ENCODE data around the gene SNCAIP.

The SNCAIP gene

DNA sequence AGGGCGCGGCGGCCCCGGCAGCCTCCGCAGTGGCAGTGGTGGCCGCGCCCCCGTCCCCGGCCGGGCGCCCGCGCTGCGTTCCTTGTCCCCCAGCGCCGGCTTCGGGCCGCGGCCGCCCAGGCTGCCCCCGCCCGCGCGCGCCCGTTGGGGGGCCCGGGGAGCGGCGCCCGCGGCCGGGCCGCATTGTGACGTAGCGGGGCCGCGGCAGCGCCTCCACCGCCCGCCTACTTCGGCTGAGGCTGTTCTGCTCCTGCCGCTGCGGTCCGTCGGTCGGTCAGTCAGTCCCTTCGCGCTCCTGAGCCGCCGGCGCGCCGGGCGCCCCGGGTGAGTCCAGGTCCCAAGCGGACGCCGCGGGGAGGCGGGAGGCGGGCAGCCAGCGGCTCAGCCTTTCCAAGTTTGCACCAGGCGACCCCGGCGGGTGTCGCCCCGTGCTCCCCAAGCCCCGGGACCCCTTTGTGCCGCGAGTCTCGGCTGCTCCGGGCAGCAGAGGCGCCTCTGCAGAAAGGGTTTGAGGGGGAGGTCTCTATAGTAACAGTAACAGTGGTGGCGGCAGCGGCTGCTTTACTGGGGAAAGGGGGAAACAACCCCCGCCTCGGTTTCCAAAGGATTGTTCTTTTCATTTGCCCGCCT is at the start of gene SNCAIP:
Gene SNCAIP, plus strand, starts transcription at position 277 of the 630 bp plus-strand sequence. CDS start 78,898 bp downstream, outside the sequence.
- no peak for DNase-seq

- no peak for DNase-seq
These were observed 48.5 kb upstream of the SNCAIP start for GRCh38 chr5:122263352-122264030.

DNA sequence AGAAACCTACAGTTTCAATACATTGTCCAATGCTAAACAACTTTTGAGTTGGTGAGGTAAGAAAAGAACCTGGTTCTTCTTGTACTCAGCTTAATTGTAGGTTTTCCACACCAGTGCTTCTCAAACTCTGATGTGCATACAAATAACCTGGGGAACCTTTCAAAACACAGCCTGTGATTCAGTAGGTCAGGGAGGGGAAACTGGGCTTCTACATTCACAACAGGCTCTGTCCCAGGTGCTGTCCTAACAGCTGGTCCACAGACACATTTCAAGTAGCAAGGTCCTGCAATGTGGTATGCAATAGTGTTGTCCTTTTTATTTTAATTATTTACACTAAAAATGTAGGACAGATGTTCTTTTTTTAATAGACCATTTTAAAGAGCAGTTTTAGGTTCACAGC is 47.4 kb upstream of the SNCAIP start:
- DNase-seq, result no peak

DNA sequence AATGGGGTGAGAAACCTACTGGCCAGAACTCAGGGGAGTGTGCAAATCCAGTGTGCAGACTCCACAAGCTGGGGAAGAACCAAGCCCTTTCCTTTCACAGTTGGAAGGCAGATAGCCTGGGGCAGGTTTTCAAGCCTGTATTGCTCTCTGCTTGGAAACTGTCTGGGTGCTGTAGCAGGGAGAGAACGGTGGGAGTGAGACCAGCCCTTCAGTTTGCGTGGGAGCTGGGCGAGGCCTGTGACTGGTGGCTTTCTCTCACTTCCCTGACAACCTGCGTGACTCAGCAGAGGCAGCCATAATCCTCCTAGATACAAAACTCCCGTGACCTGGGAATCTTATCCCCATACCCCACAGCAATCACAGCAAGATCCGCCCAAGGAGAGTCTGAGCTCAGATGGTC is 44.9 kb upstream of the SNCAIP start:
- DNase-seq, result no peak

- no peak for DNase-seq
These were observed 38.3 kb upstream of the SNCAIP start for GRCh38 chr5:122273696-122274095.

DNA sequence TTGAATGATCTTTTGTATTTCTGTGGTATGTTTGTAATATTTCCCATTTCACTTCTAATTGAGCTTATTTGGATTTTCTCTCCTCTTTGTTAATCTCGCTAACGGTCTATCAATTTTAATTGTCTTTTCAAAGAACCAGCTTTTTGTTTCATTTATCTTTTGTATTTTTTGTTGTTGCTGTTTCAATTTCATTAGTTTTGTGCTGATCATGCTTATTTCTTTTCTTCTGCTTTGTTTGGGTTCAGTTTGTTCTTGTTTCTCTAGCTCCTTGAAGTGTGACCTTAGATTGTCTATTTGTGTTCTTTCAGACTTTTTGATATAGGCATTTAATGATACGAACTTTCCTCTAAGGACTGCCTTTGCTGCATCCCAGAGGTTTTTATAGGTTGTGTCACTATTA is 28.4 kb upstream of the SNCAIP start:
- no peak for DNase-seq

GRCh38 chr5:122286541-122286940 is 25.5 kb upstream of the SNCAIP start:
- no peak for DNase-seq

- DNase-seq, result no peak
These were observed 24.9 kb upstream of the SNCAIP start for GRCh38 chr5:122287101-122287500.

- no peak for DNase-seq
These were observed 20.8 kb upstream of the SNCAIP start for GRCh38 chr5:122291000-122291901.

GRCh38 chr5:122292332-122292731 is 19.7 kb upstream of the SNCAIP start:
- DNase-seq, result no peak

DNA sequence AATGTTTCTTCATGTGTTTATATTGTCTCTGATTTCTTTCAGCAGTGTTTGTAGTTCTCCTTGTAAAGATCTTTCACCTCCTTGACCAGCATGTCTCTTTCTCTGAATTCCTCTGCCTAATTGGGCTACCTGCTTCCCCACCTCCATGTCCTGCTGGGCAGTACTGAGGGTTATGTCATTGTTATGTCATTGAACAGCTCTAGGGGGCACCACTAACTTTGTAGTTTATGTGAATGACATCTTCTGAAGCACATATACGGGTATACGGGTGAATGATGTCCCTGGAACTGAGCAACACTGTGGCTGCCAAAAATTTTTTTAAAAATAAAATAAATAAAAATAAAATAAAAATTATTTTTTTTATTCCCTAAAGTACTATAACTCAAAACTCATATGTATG is 16.9 kb upstream of the SNCAIP start:
- no peak for DNase-seq

- no peak for DNase-seq
These were observed 15.2 kb upstream of the SNCAIP start for GRCh38 chr5:122296871-122297270.

- DNase-seq, result no peak
These were observed 14.3 kb upstream of the SNCAIP start for GRCh38 chr5:122297587-122298298.

DNA sequence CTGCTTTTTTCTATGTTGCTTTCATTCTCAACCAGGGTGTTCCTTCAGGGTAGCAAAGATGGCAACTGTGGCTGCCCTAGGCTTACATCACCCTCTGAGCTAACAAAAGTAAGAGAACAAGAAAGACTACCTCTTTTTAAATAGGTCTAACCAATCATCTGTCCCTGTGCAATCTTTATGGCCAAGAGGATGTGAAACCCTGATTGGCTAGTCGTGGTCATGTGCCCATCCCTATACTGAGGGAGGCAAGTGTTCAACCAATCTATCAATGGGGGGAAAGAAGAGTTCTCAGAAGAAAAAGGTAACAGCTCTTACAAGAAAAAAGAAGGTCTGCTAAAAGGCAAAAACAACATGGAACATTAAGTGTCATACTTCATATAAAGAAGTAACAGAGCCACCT is 11.7 kb upstream of the SNCAIP start:
- DNase-seq, result no peak

GRCh38 chr5:122301016-122301415 is 11.0 kb upstream of the SNCAIP start:
- DNase-seq, result no peak

DNA sequence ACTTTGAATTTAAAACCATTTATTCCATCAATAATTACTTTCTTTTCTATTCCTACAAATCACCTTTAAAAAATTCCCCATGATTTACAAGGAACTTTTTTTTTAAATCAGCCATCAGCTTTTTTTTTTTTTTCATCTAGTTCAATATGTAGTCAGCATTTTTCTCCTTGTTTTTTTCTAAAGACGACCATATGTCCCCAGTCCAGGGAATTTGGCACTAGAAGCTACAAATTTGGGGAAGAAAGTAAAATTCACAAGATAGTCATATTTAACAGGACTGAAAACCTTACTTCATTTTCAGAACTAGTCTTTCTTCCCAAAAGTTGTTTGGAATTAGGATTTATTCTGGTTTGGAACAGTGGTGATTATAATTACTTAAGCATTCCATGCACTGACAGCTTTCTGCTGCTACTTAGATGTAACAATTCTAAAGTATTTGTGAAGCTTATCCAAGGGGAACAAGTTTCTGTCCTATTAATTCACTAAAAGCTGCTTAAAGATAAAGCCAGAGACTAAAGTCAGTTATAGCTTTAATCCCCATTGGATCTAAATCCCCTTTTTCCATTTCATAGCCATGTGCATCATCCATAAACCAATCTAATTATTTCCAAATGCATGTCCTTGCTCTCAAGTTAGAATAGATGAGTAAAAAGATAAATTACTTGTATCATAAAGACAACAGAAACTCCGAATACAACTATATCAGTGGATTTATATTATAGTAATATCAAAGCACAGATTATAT is 7.4 kb upstream of the SNCAIP start:
- no peak for DNase-seq

GRCh38 chr5:122306461-122306860 is 5.6 kb upstream of the SNCAIP start:
- DNase-seq, result no peak

- DNase-seq, result no peak
These were observed 1.1 kb upstream of the SNCAIP start for GRCh38 chr5:122310889-122311288.

GRCh38 chr5:122311497-122311960 is 508 bp upstream of the SNCAIP start:
- no peak for DNase-seq

- no peak for DNase-seq
These were observed 762 bp downstream of the SNCAIP start for GRCh38 chr5:122312591-122313406.

DNA sequence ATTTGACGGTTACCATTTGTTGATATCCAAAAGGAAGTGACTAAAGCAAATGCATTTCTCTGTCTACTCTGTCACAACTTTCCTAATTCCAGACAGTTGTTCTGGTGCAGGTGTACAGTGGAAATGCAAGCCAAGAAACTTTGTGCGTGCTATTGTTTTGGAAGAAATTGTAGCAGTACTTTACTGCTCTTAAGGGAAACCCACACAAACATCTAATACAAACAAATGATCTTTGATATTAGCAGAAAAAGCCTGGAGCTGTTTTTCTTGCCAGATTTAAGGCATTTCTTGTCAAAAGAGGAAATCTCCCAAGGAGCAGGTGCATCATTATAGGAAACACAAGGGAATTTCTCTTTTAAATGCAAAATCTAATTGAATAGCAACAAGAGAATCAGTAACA is 2.0 kb downstream of the SNCAIP start:
- no peak for DNase-seq

All from 8988T (cell line).